ENCODE results near the gene MRPL18.
A peak's percentile ranks its signal among the peaks of the same experiment; 100 is the strongest.

MRPL18 gene

DNA sequence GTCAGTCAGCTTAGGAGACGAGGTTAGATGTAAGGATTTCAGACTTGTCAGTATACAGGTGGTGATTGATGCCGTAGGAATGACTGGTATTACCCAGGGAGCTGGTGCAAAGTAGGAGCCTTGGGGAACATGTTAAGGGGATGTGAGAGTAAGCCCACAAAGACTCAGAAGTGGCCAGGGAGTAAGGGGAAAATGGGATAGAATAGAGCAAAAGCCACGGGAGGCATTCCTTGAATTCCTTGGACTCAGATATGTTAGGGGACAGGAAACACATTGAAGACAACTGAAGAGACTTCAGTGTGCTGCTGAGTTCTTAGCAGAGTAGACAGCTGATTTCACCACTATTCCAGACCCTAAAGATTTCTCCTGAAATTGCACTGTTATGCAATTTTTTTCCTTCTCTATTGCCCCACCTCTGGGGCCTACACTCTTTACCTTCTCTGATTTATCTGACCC, 29.6 kb upstream of the MRPL18 start:
- no peak for DNase-seq
- H3K9ac ChIP-seq (ENCODE audit: low read depth, low read length) = peak overlapping the region; percentile 88
- H3K36me3 ChIP-seq (ENCODE audit: insufficient read depth, low read length) = peaks cover 58% of the 10 kb centered on the region

DNA sequence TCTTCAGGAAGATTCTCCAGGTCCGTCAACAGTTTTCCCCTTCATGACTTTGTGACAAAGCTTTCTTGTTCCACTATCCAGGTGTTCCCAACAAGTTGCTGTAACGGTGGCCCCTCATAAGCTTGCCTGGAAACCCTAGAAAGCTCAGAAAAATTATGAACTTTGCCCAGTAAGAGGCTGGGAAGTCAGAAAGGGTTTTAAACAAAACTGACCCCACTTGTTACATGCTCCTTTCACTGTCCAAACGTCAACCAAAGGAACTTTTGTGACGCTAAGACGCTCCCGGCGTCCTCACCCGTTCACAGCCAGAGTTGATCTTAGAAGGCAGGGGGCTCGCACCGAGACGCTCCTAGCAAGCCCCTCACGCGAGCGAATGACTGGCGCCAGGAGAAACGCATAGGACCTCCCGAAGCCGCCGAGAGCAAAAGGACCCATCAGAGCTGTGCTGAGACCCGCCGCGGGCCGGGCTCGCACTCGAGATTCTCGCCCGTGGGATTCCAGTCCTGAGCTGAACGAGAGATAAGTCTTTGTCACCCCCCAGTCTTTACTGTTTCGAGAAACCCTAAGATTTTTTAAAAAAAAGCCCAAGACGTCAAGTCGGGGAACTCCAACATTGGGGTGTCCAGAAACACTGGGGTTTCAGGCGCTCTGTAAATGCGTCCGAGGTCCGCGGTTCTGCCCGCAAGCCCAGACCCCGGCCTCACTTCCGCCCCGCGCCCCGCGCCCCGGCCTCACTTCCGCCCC, 29.0 kb upstream of the MRPL18 start:
- ATAC-seq (ENCODE audit: insufficient read depth, low read depth) (peak; percentile 7), DNase-seq (peak; percentile 53)
- peaks cover 46% of the 10 kb centered on the region for H3K79me2 ChIP-seq (ENCODE audit: insufficient read depth, low read length)
- no peaks in the 10 kb centered on the region for H4K20me1 ChIP-seq (ENCODE audit: insufficient read depth, low read length)
- TF ChIP-seq, protein P1, sequence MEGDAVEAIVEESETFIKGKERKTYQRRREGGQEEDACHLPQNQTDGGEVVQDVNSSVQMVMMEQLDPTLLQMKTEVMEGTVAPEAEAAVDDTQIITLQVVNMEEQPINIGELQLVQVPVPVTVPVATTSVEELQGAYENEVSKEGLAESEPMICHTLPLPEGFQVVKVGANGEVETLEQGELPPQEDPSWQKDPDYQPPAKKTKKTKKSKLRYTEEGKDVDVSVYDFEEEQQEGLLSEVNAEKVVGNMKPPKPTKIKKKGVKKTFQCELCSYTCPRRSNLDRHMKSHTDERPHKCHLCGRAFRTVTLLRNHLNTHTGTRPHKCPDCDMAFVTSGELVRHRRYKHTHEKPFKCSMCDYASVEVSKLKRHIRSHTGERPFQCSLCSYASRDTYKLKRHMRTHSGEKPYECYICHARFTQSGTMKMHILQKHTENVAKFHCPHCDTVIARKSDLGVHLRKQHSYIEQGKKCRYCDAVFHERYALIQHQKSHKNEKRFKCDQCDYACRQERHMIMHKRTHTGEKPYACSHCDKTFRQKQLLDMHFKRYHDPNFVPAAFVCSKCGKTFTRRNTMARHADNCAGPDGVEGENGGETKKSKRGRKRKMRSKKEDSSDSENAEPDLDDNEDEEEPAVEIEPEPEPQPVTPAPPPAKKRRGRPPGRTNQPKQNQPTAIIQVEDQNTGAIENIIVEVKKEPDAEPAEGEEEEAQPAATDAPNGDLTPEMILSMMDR (IDR thresholded peaks at IDR 0.05; ENCODE audit: borderline replicate concordance, extremely low read depth, low read length, poor library complexity, severe bottlenecking) = no peak
- TF ChIP-seq EZH2 (IDR thresholded peaks at IDR 0.05; ENCODE audit: borderline replicate concordance, low read depth, low read length, severe bottlenecking) = no peak
- H3K9ac ChIP-seq (ENCODE audit: low read depth, low read length) = peak overlapping the region; percentile 88
- H3K4me3 ChIP-seq (ENCODE audit: low read depth in 1 of 2, low read length in 2 of 2) = peak overlapping the region; percentile 51 to 77
- H2AFZ ChIP-seq (ENCODE audit: low read depth, low read length) = peak overlapping the region; percentile 85
- H3K4me2 ChIP-seq (ENCODE audit: insufficient read depth, low read length) = peak overlapping the region; percentile 96
- peaks cover 59% of the 10 kb centered on the region for H3K36me3 ChIP-seq (ENCODE audit: insufficient read depth, low read length)
- H3K4me1 ChIP-seq (ENCODE audit: insufficient read depth, low read length) = peaks cover 40% of the 10 kb centered on the region
- peak overlapping the region; percentile 82 for H3K27ac ChIP-seq (ENCODE audit: low read length)
- H3K27me3 ChIP-seq (ENCODE audit: insufficient read depth, low read length, poor library complexity) = no peaks in the 10 kb centered on the region
- H3K9me3 ChIP-seq (ENCODE audit: insufficient read depth, low read length, severe bottlenecking) = no peaks in the 10 kb centered on the region

More for the DNA sequence above, 29.6 kb upstream of the MRPL18 start:
- peak overlapping the region; percentile 51 to 77 for H3K4me3 ChIP-seq (ENCODE audit: low read depth in 1 of 2, low read length in 2 of 2)
- TF ChIP-seq, protein P1 (IDR thresholded peaks at IDR 0.05; ENCODE audit: borderline replicate concordance, extremely low read depth, low read length, poor library complexity, severe bottlenecking) = no peak
- TF ChIP-seq EZH2 (IDR thresholded peaks at IDR 0.05; ENCODE audit: borderline replicate concordance, low read depth, low read length, severe bottlenecking) = no peak
- H3K27ac ChIP-seq (ENCODE audit: low read length) = peak overlapping the region; percentile 82
- H3K4me1 ChIP-seq (ENCODE audit: insufficient read depth, low read length) = peaks cover 40% of the 10 kb centered on the region
- peak overlapping the region; percentile 96 for H3K4me2 ChIP-seq (ENCODE audit: insufficient read depth, low read length)
- no peaks in the 10 kb centered on the region for H3K27me3 ChIP-seq (ENCODE audit: insufficient read depth, low read length, poor library complexity)
- no peaks in the 10 kb centered on the region for H3K9me3 ChIP-seq (ENCODE audit: insufficient read depth, low read length, severe bottlenecking)
- no peak for ATAC-seq (ENCODE audit: insufficient read depth, low read depth)
- peaks cover 45% of the 10 kb centered on the region for H3K79me2 ChIP-seq (ENCODE audit: insufficient read depth, low read length)
- H4K20me1 ChIP-seq (ENCODE audit: insufficient read depth, low read length) = no peaks in the 10 kb centered on the region; the same call in 1 of the 2 replicates
- peak overlapping the region; percentile 85; the same call in 1 of the 2 replicates for H2AFZ ChIP-seq (ENCODE audit: low read depth, low read length)

DNA sequence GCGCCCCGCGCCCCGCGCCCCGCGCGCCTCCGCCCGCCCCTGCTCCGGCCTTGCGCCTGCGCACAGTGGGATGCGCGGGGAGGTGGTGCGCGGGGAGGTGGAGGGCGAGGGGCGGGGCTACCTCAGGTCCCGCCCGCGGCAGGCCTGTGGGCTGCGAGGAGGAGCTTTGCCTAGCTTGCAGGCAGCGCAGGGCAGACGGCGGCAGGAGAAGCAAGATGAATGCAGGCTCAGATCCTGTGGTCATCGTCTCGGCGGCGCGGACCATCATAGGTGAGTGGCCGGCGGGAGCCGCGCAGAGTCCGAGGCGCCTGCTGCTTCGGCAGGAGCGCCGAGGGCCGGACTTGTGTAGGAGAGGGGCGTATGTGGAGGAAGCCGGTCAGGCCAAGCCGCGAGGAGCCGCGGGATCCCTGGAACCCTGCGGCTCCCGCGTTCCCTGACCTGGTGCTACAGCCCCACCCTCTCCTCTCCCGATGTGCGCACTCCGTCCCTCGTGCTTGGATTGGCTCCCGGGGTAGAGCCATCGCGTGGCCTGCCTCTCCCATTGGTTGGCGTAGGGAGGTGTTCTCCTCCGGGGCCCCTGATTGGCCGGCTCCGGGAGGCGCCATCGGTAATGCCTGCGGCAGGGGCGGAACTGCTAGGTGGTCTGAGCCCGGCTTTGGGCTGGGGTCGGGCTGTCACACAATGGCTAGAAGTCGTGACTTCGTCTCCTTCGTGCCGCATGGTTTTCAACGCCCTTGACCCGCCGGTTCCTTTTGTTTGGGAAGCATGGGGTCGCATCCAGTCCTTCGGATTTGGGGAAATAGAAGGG, 28.2 kb upstream of the MRPL18 start, which contains the start of gene ACAT2:
ACAT2 (plus strand) TSS at position 173 of the 808 bp plus-strand sequence; CDS start at position 216, 43 bp downstream.
- DNase-seq = peak; percentile 96
- peak within 1 kb of the TSS; percentile 93 for H2AFZ ChIP-seq (ENCODE audit: low read depth, low read length)

More for the DNA sequence above, 28.2 kb upstream of the MRPL18 start, which contains the start of gene ACAT2:
- TF ChIP-seq, protein P1 (IDR thresholded peaks at IDR 0.05; ENCODE audit: borderline replicate concordance, extremely low read depth, low read length, poor library complexity, severe bottlenecking) = no peak
- no peak for TF ChIP-seq EZH2 (IDR thresholded peaks at IDR 0.05; ENCODE audit: borderline replicate concordance, low read depth, low read length, severe bottlenecking)
- H3K4me2 ChIP-seq (ENCODE audit: insufficient read depth, low read length) = peak within 1 kb of the TSS; percentile 96
- ATAC-seq (ENCODE audit: insufficient read depth, low read depth) = peak; percentile 96
- no peaks in the 10 kb centered on the region for H3K9me3 ChIP-seq (ENCODE audit: insufficient read depth, low read length, severe bottlenecking)
- H3K79me2 ChIP-seq (ENCODE audit: insufficient read depth, low read length) = peaks cover 52% of the 10 kb centered on the region
- peak within 1 kb of the TSS; percentile 97 for H3K27ac ChIP-seq (ENCODE audit: low read length)
- H3K36me3 ChIP-seq (ENCODE audit: insufficient read depth, low read length) = peaks cover 58% of the 10 kb centered on the region
- H4K20me1 ChIP-seq (ENCODE audit: insufficient read depth, low read length) = no peaks in the 10 kb centered on the region
- no peaks in the 10 kb centered on the region for H3K27me3 ChIP-seq (ENCODE audit: insufficient read depth, low read length, poor library complexity)
- H3K4me3 ChIP-seq (ENCODE audit: low read depth in 1 of 2, low read length in 2 of 2) = peak within 1 kb of the TSS; percentile 74 to 77
- H3K4me1 ChIP-seq (ENCODE audit: insufficient read depth, low read length) = peaks cover 43% of the 10 kb centered on the region
- H3K9ac ChIP-seq (ENCODE audit: low read depth, low read length) = peak within 1 kb of the TSS; percentile 88

All from DND-41 (cell line).